GM12878 (cell line): ENCODE measurements around the gene LRRN2. TPM values are rescaled to one million over a fixed set of nuclear protein-coding genes. Genes with fewer than 3 reads are reported as not detected.
A peak's percentile ranks its signal among the peaks of the same experiment; 100 is the strongest.

Experiments
- ATAC-seq: fragments of 200-7000 bp; cut with Tn5 transposase; 3 replicates; pipeline ENCODE4 v1.9.1; 2020; ENCODE audit warnings: mild to moderate bottlenecking, moderate library complexity
- Bru-seq: library from RNA; stranded (reverse); fragments of 400-500 nt; gene quantifications from one replicate; lab custom pipeline; 2021; lab: Mats Ljungman, UMichigan
- BruChase-seq, 2 experiments: library from RNA; stranded (reverse); fragments of 400-500 nt; gene quantifications; one replicate each; lab custom pipeline; 2021; lab: Mats Ljungman, UMichigan
- BruUV-seq: library from RNA; stranded (reverse); fragments of 400-500 nt; replicated peaks from 2 replicates; lab custom pipeline; 2021; lab: Mats Ljungman, UMichigan
- CTCF ChIA-PET: fragments of 300-600 bp; sonication (Branson Sonifier 250); formaldehyde crosslinking; extraction: SDS; loops from one replicate; lab custom pipeline; 2021; ENCODE audit warnings: inconsistent platforms; lab: Yijun Ruan, JAX
- POLR2A ChIA-PET: fragments of 350-600 bp; formaldehyde crosslinking; extraction: SDS; loops from one replicate; lab custom pipeline; 2021; ENCODE audit warnings: inconsistent platforms; lab: Charles Lee
- RAD21 ChIA-PET: fragments of 300-600 bp; sonication (Branson Sonifier 250); formaldehyde crosslinking; loops from one replicate; lab custom pipeline; 2023; ENCODE audit warnings: antibody characterized with exemption; ENCODE audit not compliant: unreplicated experiment; lab: Charles Lee
- SMC1A ChIA-PET: fragments of 300-600 bp; sonication (Branson Sonifier 250); formaldehyde crosslinking; loops from one replicate; lab custom pipeline; 2023; ENCODE audit not compliant: unreplicated experiment, uncharacterized antibody; lab: Charles Lee
- DNase-seq: peaks from one replicate; pipeline ENCODE4 v3.0.0-alpha.2; 2011; ENCODE audit warnings: low read depth, low spot score
- FAIRE-seq: peaks from 3 replicates; lab custom pipeline; 2011; peaks lifted over from hg19 to GRCh38; lab: Jason Lieb, UNC
- H2AFZ ChIP-seq: 2 replicates; pipeline ENCODE4 v1.6.0; 2011; ENCODE audit warnings: low read depth, low read length, control low read depth; ENCODE audit not compliant: control insufficient read depth
- H3K27ac ChIP-seq: 2 replicates; pipeline ENCODE4 v1.5.1; 2011; ENCODE audit warnings: control low read depth; ENCODE audit not compliant: control insufficient read depth, insufficient read depth
- H3K27me3 ChIP-seq, 2 experiments: replicated peaks in 1 of 2; 2 replicates each; pipeline versions ENCODE4 v1.6.0 to v1.6.1; 2011; ENCODE audit warnings: low read length in 1 of 2; ENCODE audit not compliant: control insufficient read depth in 2 of 2, insufficient read depth in 2 of 2
- H3K36me3 ChIP-seq, 2 experiments: 2 replicates each; pipeline ENCODE4 v1.5.1; 2011; ENCODE audit warnings: low read length in 1 of 2; ENCODE audit not compliant: control insufficient read depth in 2 of 2, insufficient read depth in 2 of 2
- H3K4me1 ChIP-seq: 2 replicates; pipeline ENCODE4 v1.6.1; 2011; ENCODE audit warnings: mild to moderate bottlenecking, low read length, moderate library complexity, mixed read lengths; ENCODE audit not compliant: control insufficient read depth, insufficient read depth
- H3K4me2 ChIP-seq: 2 replicates; pipeline ENCODE4 v1.6.0; 2011; ENCODE audit warnings: control low read depth; ENCODE audit not compliant: control insufficient read depth, insufficient read depth
- H3K4me3 ChIP-seq: fragments of 200-600 bp; sonication (generic); 2 replicates; pipeline ENCODE4 v1.5.1; 2016
- H3K79me2 ChIP-seq: 2 replicates; pipeline ENCODE4 v1.6.0; 2011; ENCODE audit warnings: low read length; ENCODE audit not compliant: control insufficient read depth, insufficient read depth
- H3K9ac ChIP-seq: 2 replicates; pipeline ENCODE4 v1.8.0; 2011; ENCODE audit warnings: low read length, control low read depth, mixed read lengths; ENCODE audit not compliant: control insufficient read depth, insufficient read depth
- H3K9me3 ChIP-seq: replicated peaks from 3 replicates; pipeline ENCODE4 v1.5.1; 2011; ENCODE audit warnings: mild to moderate bottlenecking, low read length; ENCODE audit not compliant: control insufficient read depth, insufficient read depth
- H4K20me1 ChIP-seq: 2 replicates; pipeline ENCODE4 v1.6.0; 2011; ENCODE audit not compliant: control insufficient read depth, insufficient read depth
- ATF3 ChIP-seq: IDR thresholded peaks from 2 replicates; pipeline ENCODE4 v1.6.1; 2011; ENCODE audit warnings: low read depth, mild to moderate bottlenecking, low read length, moderate library complexity, borderline replicate concordance; ENCODE audit errors: extremely low read depth
- BCLAF1 ChIP-seq: fragments of 450-650 bp; IDR thresholded peaks from 2 replicates; pipeline ENCODE4 v1.6.1; 2017; ENCODE audit warnings: antibody characterized with exemption, mild to moderate bottlenecking, moderate library complexity
- BHLHE40 ChIP-seq, 2 experiments: fragments of 450-650 bp in 1 of 2; IDR thresholded peaks; 2 replicates each; pipeline ENCODE4 v1.6.1; 2011 to 2017; ENCODE audit warnings: low read depth in 2 of 2, borderline replicate concordance in 1 of 2, improper control_type of control experiment in 1 of 2, low read length in 1 of 2, mild to moderate bottlenecking in 1 of 2
- CBFB ChIP-seq: IDR thresholded peaks from 2 replicates; pipeline ENCODE4 v1.6.1; 2016; ENCODE audit warnings: antibody characterized with exemption, low read depth
- E2F4 ChIP-seq: IDR thresholded peaks from 2 replicates; pipeline ENCODE4 v1.6.1; 2012; ENCODE audit warnings: low read depth, low read length, improper control_type of control experiment
- EP300 ChIP-seq, 2 experiments: fragments of 150-350 bp in 1 of 2; IDR thresholded peaks; 2 replicates each; pipeline ENCODE4 v1.6.1; 2011 to 2012; ENCODE audit warnings: low read depth in 2 of 2, low read length in 2 of 2, borderline replicate concordance in 1 of 2, improper control_type of control experiment in 1 of 2, inconsistent platforms in 1 of 2; ENCODE audit not compliant: control insufficient read depth in 1 of 2
- FOS ChIP-seq: IDR thresholded peaks from 3 replicates; pipeline ENCODE4 v1.6.1; 2011; ENCODE audit warnings: borderline replicate concordance; ENCODE audit not compliant: insufficient read length; ENCODE audit errors: extremely low read depth
- KAT2A ChIP-seq: conservative IDR thresholded peaks from 2 replicates; pipeline ENCODE4 v1.6.1; 2011; ENCODE audit warnings: low read depth, low read length; ENCODE audit not compliant: control insufficient read depth
- NBN ChIP-seq: fragments of 450-650 bp; IDR thresholded peaks from 2 replicates; pipeline ENCODE4 v1.6.1; 2016
- NFXL1 ChIP-seq: fragments of 450-650 bp; IDR thresholded peaks from 2 replicates; pipeline ENCODE4 v1.6.1; 2017; ENCODE audit warnings: antibody characterized with exemption, mild to moderate bottlenecking, borderline replicate concordance
- PAX5 ChIP-seq: IDR thresholded peaks from 2 replicates; pipeline ENCODE4 v1.6.1; 2011; ENCODE audit warnings: low read depth, low read length, borderline replicate concordance
- RBBP5 ChIP-seq: fragments of 200-600 bp; sonication (generic); conservative IDR thresholded peaks from 2 replicates; pipeline ENCODE4 v1.6.1; 2016
- RUNX3 ChIP-seq: IDR thresholded peaks from 2 replicates; pipeline ENCODE4 v1.6.1; 2012; ENCODE audit warnings: low read length, inconsistent platforms
- SIX5 ChIP-seq: IDR thresholded peaks from 2 replicates; pipeline ENCODE4 v1.6.1; 2011; ENCODE audit warnings: mild to moderate bottlenecking, low read depth, low read length, moderate library complexity; ENCODE audit not compliant: severe bottlenecking
- SRF ChIP-seq, 2 experiments: IDR thresholded peaks; 2 replicates each; pipeline ENCODE4 v1.6.1; 2011; ENCODE audit warnings: low read depth in 2 of 2, low read length in 2 of 2, mild to moderate bottlenecking in 1 of 2, moderate library complexity in 1 of 2
- TCF3 ChIP-seq: IDR thresholded peaks from 2 replicates; pipeline ENCODE4 v1.6.1; 2012; ENCODE audit warnings: low read depth, mild to moderate bottlenecking, low read length, borderline replicate concordance; ENCODE audit not compliant: insufficient read depth
- WGBS: methylation state at CpG from one replicate; pipeline ENCODE4 v1.1.6; 2016; ENCODE audit warnings: low lambda C conversion rate; ENCODE audit not compliant: insufficient replicate concordance, insufficient coverage; ENCODE audit errors: missing lambda C conversion rate; 5-methylcytosine and 5-hydroxymethylcytosine counted together
- in situ Hi-C: fragments of 300-500 bp; cut with MboI; formaldehyde crosslinking; loops from 9 replicates; pipeline ENCODE4 v1.14.3; 2018; ENCODE audit warnings: mixed read lengths
- intact Hi-C: fragments of 100-400 bp; cut with micrococcal nuclease; formaldehyde crosslinking; loops from one replicate; pipeline ENCODE4 v1.14.2; 2022; ENCODE audit not compliant: unreplicated experiment
- long read RNA-seq, 2 experiments: library from polyadenylated mRNA; unstranded; transcript quantifications; one replicate each; pipeline ENCODE4 v2.0.0, GENCODE V29; 2019 to 2020
- polyA minus RNA-seq, 3 experiments: library from RNA; depleted of rRNA, polyadenylated mRNA; stranded (reverse); fragments of >200 nt; gene quantifications; 2 replicates each; pipeline ENCODE4 v1.2.3, GENCODE V29; 2011
- polyA plus RNA-seq, 11 experiments: library from polyadenylated mRNA; depleted of rRNA in 4 of 11; unstranded in 6 of 11; stranded (reverse) in 5 of 11; fragments of >200 nt; fragmentation: Nextera tagmentation in 4 of 11; fragmentation: Illumina TruSeq in 1 of 11; extraction: Ambion mirVana in 4 of 11; extraction: Trizol in 1 of 11; gene quantifications; 1 replicate in 1 of 11; 2 replicates in 10 of 11; pipeline versions ENCODE4 v1.2.1 to v1.2.3, GENCODE V29; 2011 to 2016; ENCODE audit warnings: inconsistent platforms in 2 of 11, missing spikeins in 2 of 11, low read depth in 1 of 11
- total RNA-seq, 4 experiments: library from RNA; depleted of rRNA in 3 of 4; stranded (reverse); fragments of >200 nt in 3 of 4; fragmentation: Illumina TruSeq in 1 of 4; extraction: Trizol in 1 of 4; gene quantifications; 2 replicates each; pipeline versions ENCODE4 v1.2.1 to v1.2.3, GENCODE V29; 2013 to 2021

LRRN2 gene
- not detected in 2 replicates for total RNA-seq (2013; cell fraction: nucleolus; rRNA removed)
- total RNA-seq (2014; rRNA removed) (not detected in 2 replicates), total RNA-seq (2014; rRNA removed; fragmentation: Illumina TruSeq; extraction: Trizol) (not detected in 2 replicates), total RNA-seq (2021) (0.05 TPM in 1 of 2 replicates, not detected in the other), polyA plus RNA-seq (2011; rRNA removed) (not detected in 2 replicates), polyA plus RNA-seq (2014; fragmentation: Illumina TruSeq; extraction: Trizol) (not detected in 2 replicates), polyA plus RNA-seq (2014; fragmentation: Nextera tagmentation; extraction: Ambion mirVana) (not detected), polyA plus RNA-seq (2014; rRNA removed) (not detected in 2 replicates), polyA plus RNA-seq (2016; fragmentation: Nextera tagmentation; extraction: Ambion mirVana) (not detected), polyA minus RNA-seq (2011; rRNA and poly(A)+ RNA removed) (not detected in 2 replicates), Bru-seq, nascent RNA (percentile 5 among the genes with signal in this experiment), BruChase-seq, experiment 1, labeled RNA remaining after a 6-hour chase (not detected), BruChase-seq, experiment 2, labeled RNA remaining after a 2-hour chase (not detected)
- polyA plus RNA-seq (2011; ENCODE audit: low read depth): 0.13 TPM
- not detected in 2 replicates for polyA plus RNA-seq (2011; cell fraction: cytosol; rRNA removed)
- polyA plus RNA-seq (2011; cell fraction: nucleus; rRNA removed): not detected in 2 replicates
- polyA plus RNA-seq (2012): 0.13 and 0.27 TPM in 2 replicates
- polyA minus RNA-seq (2011; cell fraction: cytosol; rRNA and poly(A)+ RNA removed): not detected in 2 replicates
- not detected in 2 replicates for polyA minus RNA-seq (2011; cell fraction: nucleus; rRNA and poly(A)+ RNA removed)
- long read RNA-seq, experiment 1: 0 reads
- long read RNA-seq, experiment 2: 0 reads

GRCh38 chr1:204685236-204686006 lies at the start of gene LRRN2:
Gene LRRN2 (minus strand): TSS chr1:204685738. CDS start chr1:204619992, 65,746 bp downstream.
- Histone ChIP-seq H3K4me2 (no peak within 1 kb of the TSS), H2AFZ (no peak within 1 kb of the TSS), H3K36me3 (no peaks in the 10 kb centered on the region), H3K4me3 (no peak within 1 kb of the TSS), H4K20me1 (no peaks in the 10 kb centered on the region), H3K27me3 (peaks cover 14 to 17% of the 10 kb centered on the region in 2 experiments), H3K9me3 (no peaks in the 10 kb centered on the region), H3K4me1 (no peaks in the 10 kb centered on the region), H3K79me2 (no peaks in the 10 kb centered on the region), H3K9ac (no peak within 1 kb of the TSS), H3K27ac (no peak within 1 kb of the TSS)
- WGBS: 13% methylated on average over 65 of the region's 84 CpGs
- no peak for FAIRE-seq
- SMC1A ChIA-PET: no interaction called here
- in situ Hi-C loops (no loop called here), intact Hi-C loops (no loop called here)
- no TSS peak for BruUV-seq
- ATAC-seq: no peak
- POLR2A ChIA-PET: no interaction called here
- CTCF ChIA-PET: no interaction called here
- RAD21 ChIA-PET: interaction anchor here (0.8 kb wide), 1 partner anchor 120 kb away, joined by 3 read pairs; no protein-coding TSS in a partner anchor
- DNase-seq: no peak
- TF ChIP-seq ATF3: no peak
- no peak for TF ChIP-seq BCLAF1
- no peak for TF ChIP-seq E2F4
- no peak for TF ChIP-seq SRF (IDR thresholded peaks at IDR 0.05; ENCODE audit: low read depth in 2 of 2, low read length in 2 of 2)
- no peak for TF ChIP-seq RUNX3
- no peak for TF ChIP-seq KAT2A
- TF ChIP-seq FOS: no peak
- no peak for TF ChIP-seq NBN
- TF ChIP-seq CBFB: no peak
- no peak for TF ChIP-seq SIX5
- no peak for TF ChIP-seq PAX5
- no peak for TF ChIP-seq NFXL1
- TF ChIP-seq BHLHE40 (IDR thresholded peaks at IDR 0.05; ENCODE audit: borderline replicate concordance in 1 of 2, low read depth in 2 of 2, low read length in 1 of 2): no peak
- no peak for TF ChIP-seq EP300 (IDR thresholded peaks at IDR 0.05; ENCODE audit: borderline replicate concordance in 1 of 2, control insufficient read depth in 1 of 2, low read depth in 2 of 2, low read length in 2 of 2)
- no peak for TF ChIP-seq RBBP5
- TF ChIP-seq TCF3: no peak
